Neural cell (in vitro differentiated cells): Measurements from ENCODE around the gene SREK1. TPM values are rescaled to one million over a fixed set of nuclear protein-coding genes. Genes with fewer than 3 reads are reported as not detected.

Source experiments
- H2AFZ ChIP-seq: fragments of 200-600, 300-800 bp; sonication (generic), shearing (Covaris generic); 2 replicates; pipeline ENCODE4 v1.6.0; 2014; ENCODE audit warnings: low read depth, mild to moderate bottlenecking, antibody characterized with exemption, low read length, moderate library complexity
- H3F3A ChIP-seq: fragments of 200-600 bp; shearing (Covaris generic); 2 replicates; pipeline ENCODE4 v1.6.1; 2016; ENCODE audit warnings: mild to moderate bottlenecking, moderate library complexity, mixed read lengths, antibody characterized with exemption, low read length; ENCODE audit not compliant: insufficient read depth, poor library complexity, severe bottlenecking
- H3K27ac ChIP-seq: fragments of 200-600, 300-800 bp; sonication (generic), shearing (Covaris generic); 2 replicates; pipeline ENCODE4 v1.5.1; 2014; ENCODE audit warnings: mild to moderate bottlenecking, low read length, moderate library complexity
- H3K27me3 ChIP-seq: fragments of 300-800, 200-600 bp; sonication (generic), shearing (Covaris generic); 2 replicates; pipeline ENCODE4 v1.6.0; 2014; ENCODE audit warnings: mild to moderate bottlenecking, low read depth, low read length, moderate library complexity; ENCODE audit not compliant: insufficient read depth
- H3K36me3 ChIP-seq: fragments of 300-800, 200-600 bp; sonication (generic), shearing (Covaris generic); 2 replicates; pipeline ENCODE4 v1.5.1; 2014; ENCODE audit warnings: mild to moderate bottlenecking, antibody characterized with exemption, low read length, moderate library complexity; ENCODE audit not compliant: insufficient read depth
- H3K4me2 ChIP-seq: fragments of 300-800, 200-600 bp; sonication (generic), shearing (Covaris generic); 2 replicates; pipeline ENCODE4 v1.6.0; 2014; ENCODE audit warnings: mild to moderate bottlenecking, low read length
- H3K4me3 ChIP-seq: fragments of 300-800, 200-600 bp; sonication (generic), shearing (Covaris generic); 2 replicates; pipeline ENCODE4 v1.5.1; 2014; ENCODE audit warnings: mild to moderate bottlenecking, low read length, moderate library complexity
- H3K79me2 ChIP-seq: fragments of 200-600 bp; shearing (Covaris generic); replicated peaks from 2 replicates; pipeline ENCODE4 v1.6.0; 2014; ENCODE audit warnings: mild to moderate bottlenecking, low read length, moderate library complexity; ENCODE audit not compliant: insufficient read depth
- H3K9ac ChIP-seq: fragments of 300-800, 200-600 bp; sonication (generic), shearing (Covaris generic); 2 replicates; pipeline ENCODE4 v1.6.1; 2016; ENCODE audit warnings: mild to moderate bottlenecking, low read length, mixed read lengths
- H3K9me2 ChIP-seq: fragments of 200-600 bp; shearing (Covaris generic); 2 replicates; pipeline ENCODE4 v1.6.1; 2016; ENCODE audit warnings: mild to moderate bottlenecking, low read length, mixed read lengths; ENCODE audit not compliant: insufficient read depth
- H3K9me3 ChIP-seq: fragments of 200-600, 300-800 bp; sonication (generic), shearing (Covaris generic); 2 replicates; pipeline ENCODE4 v1.6.1; 2016; ENCODE audit warnings: mild to moderate bottlenecking, mixed run types, low read length, moderate library complexity, mixed read lengths
- H4K20me1 ChIP-seq: fragments of 200-600 bp; shearing (Covaris generic); 2 replicates; pipeline ENCODE4 v1.6.1; 2016; ENCODE audit warnings: mild to moderate bottlenecking, mixed run types; ENCODE audit not compliant: insufficient read depth
- CTCF ChIP-seq: fragments of 450-650 bp; IDR thresholded peaks from 2 replicates; pipeline ENCODE4 v1.5.1; 2014; ENCODE audit warnings: antibody characterized with exemption, mild to moderate bottlenecking, moderate library complexity; ENCODE audit not compliant: poor library complexity, severe bottlenecking
- EP300 ChIP-seq: fragments of 450-650 bp; conservative IDR thresholded peaks from 2 replicates; pipeline ENCODE4 v1.6.1; 2014; ENCODE audit warnings: antibody characterized with exemption, mild to moderate bottlenecking, moderate library complexity; ENCODE audit not compliant: poor library complexity, severe bottlenecking
- EZH2 ChIP-seq: fragments of 200-600, 300-800 bp; shearing (Covaris generic), sonication (generic); IDR thresholded peaks from 2 replicates; pipeline ENCODE4 v1.6.1; 2014; ENCODE audit warnings: antibody characterized with exemption, low read length, borderline replicate concordance, mild to moderate bottlenecking; ENCODE audit not compliant: insufficient read depth, poor library complexity, severe bottlenecking
- MXI1 ChIP-seq: fragments of 450-650 bp; conservative IDR thresholded peaks from 2 replicates; pipeline ENCODE4 v1.6.1; 2014; ENCODE audit warnings: antibody characterized with exemption, mild to moderate bottlenecking; ENCODE audit not compliant: poor library complexity, severe bottlenecking
- POLR2AphosphoS5 ChIP-seq: IDR thresholded peaks from 2 replicates; pipeline ENCODE4 v1.6.1; 2012
- RAD21 ChIP-seq: fragments of 450-650 bp; conservative IDR thresholded peaks from 2 replicates; pipeline ENCODE4 v1.6.1; 2014; ENCODE audit warnings: antibody characterized with exemption, mild to moderate bottlenecking, moderate library complexity
- SMC3 ChIP-seq: fragments of 450-650 bp; conservative IDR thresholded peaks from 2 replicates; pipeline ENCODE4 v1.6.1; 2014; ENCODE audit warnings: antibody characterized with exemption, mild to moderate bottlenecking, moderate library complexity; ENCODE audit not compliant: poor library complexity
- TAF1 ChIP-seq: IDR thresholded peaks from 2 replicates; pipeline ENCODE4 v1.6.1; 2012; ENCODE audit warnings: low read depth
- polyA plus RNA-seq: library from polyadenylated mRNA; depleted of rRNA; stranded (reverse); fragments of >200 nt; gene quantifications from 2 replicates; pipeline ENCODE4 v1.2.3, GENCODE V29; 2014
- TF ChIP-seq, protein P1 (sequence below): IDR thresholded peaks from 2 replicates; pipeline ENCODE4 v1.6.1; 2012; ENCODE audit warnings: borderline replicate concordance

The SREK1 gene
- polyA plus RNA-seq, 1 donor from 2014 or later = 73.6 TPM

- H3K4me2 ChIP-seq = no peak overlapping the region
- no peaks in the 10 kb centered on the region for H3K9me2 ChIP-seq
- TF ChIP-seq POLR2AphosphoS5 = no peak
- no peak for TF ChIP-seq EZH2
- no peak for TF ChIP-seq SMC3
- no peak for TF ChIP-seq RAD21
- TF ChIP-seq, protein P1, sequence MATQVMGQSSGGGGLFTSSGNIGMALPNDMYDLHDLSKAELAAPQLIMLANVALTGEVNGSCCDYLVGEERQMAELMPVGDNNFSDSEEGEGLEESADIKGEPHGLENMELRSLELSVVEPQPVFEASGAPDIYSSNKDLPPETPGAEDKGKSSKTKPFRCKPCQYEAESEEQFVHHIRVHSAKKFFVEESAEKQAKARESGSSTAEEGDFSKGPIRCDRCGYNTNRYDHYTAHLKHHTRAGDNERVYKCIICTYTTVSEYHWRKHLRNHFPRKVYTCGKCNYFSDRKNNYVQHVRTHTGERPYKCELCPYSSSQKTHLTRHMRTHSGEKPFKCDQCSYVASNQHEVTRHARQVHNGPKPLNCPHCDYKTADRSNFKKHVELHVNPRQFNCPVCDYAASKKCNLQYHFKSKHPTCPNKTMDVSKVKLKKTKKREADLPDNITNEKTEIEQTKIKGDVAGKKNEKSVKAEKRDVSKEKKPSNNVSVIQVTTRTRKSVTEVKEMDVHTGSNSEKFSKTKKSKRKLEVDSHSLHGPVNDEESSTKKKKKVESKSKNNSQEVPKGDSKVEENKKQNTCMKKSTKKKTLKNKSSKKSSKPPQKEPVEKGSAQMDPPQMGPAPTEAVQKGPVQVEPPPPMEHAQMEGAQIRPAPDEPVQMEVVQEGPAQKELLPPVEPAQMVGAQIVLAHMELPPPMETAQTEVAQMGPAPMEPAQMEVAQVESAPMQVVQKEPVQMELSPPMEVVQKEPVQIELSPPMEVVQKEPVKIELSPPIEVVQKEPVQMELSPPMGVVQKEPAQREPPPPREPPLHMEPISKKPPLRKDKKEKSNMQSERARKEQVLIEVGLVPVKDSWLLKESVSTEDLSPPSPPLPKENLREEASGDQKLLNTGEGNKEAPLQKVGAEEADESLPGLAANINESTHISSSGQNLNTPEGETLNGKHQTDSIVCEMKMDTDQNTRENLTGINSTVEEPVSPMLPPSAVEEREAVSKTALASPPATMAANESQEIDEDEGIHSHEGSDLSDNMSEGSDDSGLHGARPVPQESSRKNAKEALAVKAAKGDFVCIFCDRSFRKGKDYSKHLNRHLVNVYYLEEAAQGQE = no peak
- no peak for TF ChIP-seq TAF1
- no peak for TF ChIP-seq EP300
- TF ChIP-seq CTCF = no peak
- no peaks in the 10 kb centered on the region for H3K9me3 ChIP-seq
- no peak overlapping the region for H3K4me3 ChIP-seq
- H3F3A ChIP-seq = no peaks in the 10 kb centered on the region
- no peaks in the 10 kb centered on the region for H3K27me3 ChIP-seq
- no peak overlapping the region for H3K9ac ChIP-seq
- no peaks in the 10 kb centered on the region for H3K79me2 ChIP-seq
- no peaks in the 10 kb centered on the region for H4K20me1 ChIP-seq
- no peaks in the 10 kb centered on the region for H3K36me3 ChIP-seq
- no peak overlapping the region for H2AFZ ChIP-seq
- no peak overlapping the region for H3K27ac ChIP-seq
Measured at GRCh38 chr5:66223637-66224036, 79.5 kb downstream of the SREK1 start.

DNA sequence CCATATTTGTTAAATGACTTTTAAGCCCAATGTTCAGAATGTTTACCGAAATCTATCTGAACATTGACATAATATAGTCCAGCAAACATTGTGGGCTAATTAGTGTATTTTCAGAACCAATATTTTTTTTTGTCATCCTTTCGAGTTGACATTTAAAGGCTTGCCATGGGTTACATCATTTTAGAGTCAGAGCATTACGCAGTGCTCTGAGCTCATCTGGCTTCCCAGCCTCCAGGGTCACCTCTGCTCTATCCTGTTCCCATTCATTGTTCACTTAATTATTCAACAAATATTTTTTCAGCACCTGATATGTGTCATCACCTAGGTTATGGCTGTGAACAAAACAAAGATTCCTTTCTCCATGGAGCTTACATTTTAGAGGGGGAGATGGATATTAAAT lies 80.2 kb downstream of the SREK1 start:
- H4K20me1 ChIP-seq = no peaks in the 10 kb centered on the region
- no peaks in the 10 kb centered on the region for H3K36me3 ChIP-seq
- H3K27me3 ChIP-seq = no peaks in the 10 kb centered on the region
- H3K9me2 ChIP-seq = no peaks in the 10 kb centered on the region
- no peak for TF ChIP-seq EP300
- TF ChIP-seq SMC3 = no peak
- TF ChIP-seq EZH2 = no peak
- TF ChIP-seq, protein P1 = no peak
- TF ChIP-seq POLR2AphosphoS5 = no peak
- no peak for TF ChIP-seq CTCF
- no peak for TF ChIP-seq MXI1
- TF ChIP-seq RAD21 = no peak
- TF ChIP-seq TAF1 = no peak
- H3K79me2 ChIP-seq = no peaks in the 10 kb centered on the region
- no peak overlapping the region for H3K4me2 ChIP-seq
- H3K9ac ChIP-seq = no peak overlapping the region
- H3K9me3 ChIP-seq = no peaks in the 10 kb centered on the region
- no peak overlapping the region for H2AFZ ChIP-seq
- H3K4me3 ChIP-seq = no peak overlapping the region
- H3K27ac ChIP-seq = no peak overlapping the region
- no peaks in the 10 kb centered on the region for H3F3A ChIP-seq
